Subcutaneous adipose tissue (tissue), 4 donors: Measurements from ENCODE around the gene ARSB. TPM values are rescaled to one million over a fixed set of nuclear protein-coding genes. Genes with fewer than 3 reads are reported as not detected.

ENCODE experiments used
- CTCF ChIP-seq: fragments of 450-650 bp; IDR thresholded peaks from one replicate; pipeline ENCODE4 v1.5.1; 2016; ENCODE audit warnings: low read depth, mild to moderate bottlenecking, control low read depth, antibody characterized with exemption, moderate library complexity
- total RNA-seq, 4 donors: library from RNA; depleted of rRNA; stranded (reverse); fragments of >200 nt; gene quantifications; one replicate each; pipeline ENCODE4 v1.1.0, GENCODE V29; 2016

ARSB gene
- total RNA-seq, 4 donors from 2014 or later = 10.9 to 24.8 (median 17.0) TPM

GRCh38 chr5:78907255-78907891, 77.7 kb downstream of the ARSB start:
- TF ChIP-seq CTCF = no peak

- no peak for TF ChIP-seq CTCF
Observed at GRCh38 chr5:78905084-78905938, 79.8 kb downstream of the ARSB start.

GRCh38 chr5:78903861-78904260, 81.2 kb downstream of the ARSB start:
- TF ChIP-seq CTCF = no peak

GRCh38 chr5:78903353-78903752, 81.8 kb downstream of the ARSB start:
- TF ChIP-seq CTCF = no peak

GRCh38 chr5:78899922-78900362, 85.2 kb downstream of the ARSB start:
- TF ChIP-seq CTCF = no peak

- no peak for TF ChIP-seq CTCF
Observed at GRCh38 chr5:78896132-78896531, 89.0 kb downstream of the ARSB start.

- no peak for TF ChIP-seq CTCF
Observed at GRCh38 chr5:78895616-78896015, 89.5 kb downstream of the ARSB start.
